CMK (cell line): Measurements from ENCODE around the gene PDPN.

Experiments
- DNase-seq: peaks from one replicate; pipeline ENCODE4 v3.0.0-alpha.2; 2010; ENCODE audit warnings: low read depth

Gene PDPN

DNA sequence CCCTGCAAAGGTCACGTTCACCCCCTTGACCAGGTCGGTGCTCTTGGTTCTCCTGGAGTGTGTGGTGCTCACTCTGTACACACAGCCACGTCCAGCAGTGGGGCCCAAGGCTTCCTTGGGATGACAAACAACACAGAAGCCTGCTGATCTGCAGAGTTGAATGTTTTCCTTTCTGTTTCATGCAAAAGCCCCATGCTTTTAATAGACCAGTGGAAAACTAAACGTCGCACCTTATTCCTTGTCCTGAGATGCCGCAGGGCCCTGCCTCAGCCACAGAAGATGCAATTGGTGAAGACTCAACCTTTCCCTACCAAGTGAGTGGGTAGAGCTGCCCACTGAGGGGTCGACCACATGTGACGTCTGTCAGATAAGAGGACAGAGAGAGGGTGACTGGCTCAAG lies 5.8 kb upstream of the PDPN start:
- no peak for DNase-seq

DNA sequence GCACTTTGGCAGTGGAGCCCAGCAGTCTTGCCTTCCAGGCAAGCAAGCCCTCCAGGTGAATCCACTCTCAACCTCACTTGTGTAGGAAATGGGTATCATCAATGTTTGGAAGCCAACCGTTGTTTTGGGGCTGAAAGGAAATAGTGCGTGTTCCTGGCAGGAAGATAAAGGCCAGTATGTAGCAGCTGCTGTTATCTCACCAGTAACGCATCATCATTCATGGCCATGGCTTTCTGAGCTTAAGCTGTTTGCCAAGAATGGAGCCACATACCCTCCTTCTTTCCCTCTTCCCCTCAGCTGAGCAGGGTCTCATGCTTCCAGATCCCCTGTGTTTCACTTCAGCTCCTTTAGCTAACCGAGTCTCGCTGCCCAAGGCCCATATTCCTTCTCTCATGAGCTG lies 2.2 kb upstream of the PDPN start:
- DNase-seq: no peak

DNA sequence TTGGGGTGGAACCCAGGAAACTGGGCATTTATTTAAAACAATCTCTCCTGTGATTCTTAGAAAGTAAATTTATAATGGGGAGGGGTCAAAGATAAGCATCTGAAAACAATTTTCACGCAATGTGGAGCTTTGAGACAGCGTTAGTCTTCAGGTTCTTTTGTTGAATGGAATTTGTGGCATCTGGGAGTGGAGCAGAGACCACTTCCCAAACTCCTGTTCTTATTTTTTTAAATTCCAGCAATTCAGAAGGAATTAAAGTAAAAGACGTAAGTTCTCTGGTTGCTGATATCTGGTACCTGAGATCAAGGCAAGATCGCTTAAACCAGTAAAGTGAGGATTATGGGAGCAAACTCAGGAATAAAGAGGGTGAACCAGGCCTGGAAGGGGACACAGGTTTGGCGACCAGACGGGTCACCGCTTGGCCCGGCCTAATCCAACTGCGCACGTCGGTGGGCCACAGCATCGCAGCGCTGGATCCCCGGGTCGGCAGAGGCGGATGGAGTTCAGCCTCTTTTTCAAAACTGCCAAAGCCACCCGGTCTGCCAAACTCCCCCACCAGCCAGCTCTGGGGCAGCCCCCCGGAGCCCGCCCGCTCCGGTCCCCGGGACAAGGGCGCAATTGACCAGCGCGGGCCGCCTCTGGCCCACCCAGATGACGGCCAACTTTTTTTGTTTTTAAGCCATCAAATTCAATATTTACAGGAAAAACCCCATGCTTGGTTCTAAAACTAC lies 754 bp upstream of the PDPN start:
- DNase-seq: no peak

DNA sequence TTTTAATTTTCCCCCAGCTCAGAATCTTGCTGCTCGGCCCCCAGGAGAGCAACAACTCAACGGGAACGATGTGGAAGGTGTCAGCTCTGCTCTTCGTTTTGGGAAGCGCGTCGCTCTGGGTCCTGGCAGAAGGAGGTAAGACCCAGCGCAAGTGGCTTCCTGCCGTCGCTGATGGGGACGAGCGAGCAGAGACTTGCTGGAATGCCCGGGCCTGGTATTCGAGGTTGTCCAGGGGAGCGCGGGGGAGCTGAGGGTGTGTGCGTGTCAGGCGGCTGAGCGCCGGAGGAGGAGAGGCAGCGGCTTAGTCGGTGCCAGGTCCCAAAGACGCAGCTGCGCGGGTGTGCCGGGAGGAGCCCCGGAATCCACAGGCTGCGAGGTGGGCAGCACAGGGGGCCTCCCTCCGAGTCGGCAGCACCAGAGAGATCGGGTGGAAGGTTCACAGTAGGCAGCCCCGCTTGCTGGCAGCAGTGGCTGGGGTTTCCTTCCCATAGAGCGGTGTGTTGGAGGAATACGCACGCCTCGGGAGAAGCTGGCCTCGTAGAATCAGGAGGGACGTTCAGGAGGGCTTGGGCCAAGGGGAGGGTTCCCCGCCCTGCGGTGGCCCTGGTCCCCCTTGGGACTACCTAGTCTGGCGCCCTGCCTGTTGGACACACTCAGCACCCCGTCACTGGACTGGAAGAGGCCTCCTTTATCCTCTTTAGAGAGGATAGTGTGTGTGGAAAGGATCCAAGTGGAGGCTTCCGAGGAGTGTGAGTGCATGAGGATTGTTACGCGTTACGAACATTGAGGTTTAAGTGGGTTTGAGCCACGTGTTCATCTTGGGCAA lies 547 bp downstream of the PDPN start:
- DNase-seq: no peak

DNA sequence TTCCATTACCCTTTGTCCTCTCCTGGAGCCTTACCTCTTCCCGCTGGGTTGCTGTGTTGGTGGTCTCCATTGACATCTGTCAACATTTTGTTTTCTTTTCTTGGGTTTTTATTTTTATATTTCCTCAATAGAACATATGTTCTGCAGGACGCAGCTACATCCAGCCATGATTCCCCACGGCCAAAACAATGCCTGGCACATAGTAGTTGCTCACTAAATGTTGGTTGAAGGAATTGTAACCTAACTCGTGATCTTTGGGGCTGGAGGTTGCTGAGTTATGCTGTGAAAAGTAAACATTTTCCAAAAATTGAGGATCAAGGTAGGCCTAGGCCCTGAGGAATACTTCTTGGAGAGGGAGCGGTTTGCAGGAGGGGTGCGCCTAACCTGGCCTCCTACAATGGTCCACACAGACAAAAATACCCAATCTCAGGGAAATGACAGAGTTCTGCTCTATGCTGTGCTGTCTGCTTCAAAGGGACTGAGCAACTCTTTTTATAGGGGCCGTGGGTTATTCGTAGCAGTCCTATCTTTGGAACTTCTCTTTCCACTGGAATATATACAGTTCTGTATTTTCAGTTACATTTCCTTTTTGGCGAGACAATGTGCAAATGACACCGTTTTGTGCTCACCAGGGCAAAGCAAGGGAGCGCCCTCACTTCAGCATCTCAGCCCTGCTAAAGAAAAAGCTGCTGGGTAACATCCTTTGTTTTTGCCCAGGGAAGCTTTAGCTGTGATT lies 1.4 kb downstream of the PDPN start:
- DNase-seq: no peak

DNA sequence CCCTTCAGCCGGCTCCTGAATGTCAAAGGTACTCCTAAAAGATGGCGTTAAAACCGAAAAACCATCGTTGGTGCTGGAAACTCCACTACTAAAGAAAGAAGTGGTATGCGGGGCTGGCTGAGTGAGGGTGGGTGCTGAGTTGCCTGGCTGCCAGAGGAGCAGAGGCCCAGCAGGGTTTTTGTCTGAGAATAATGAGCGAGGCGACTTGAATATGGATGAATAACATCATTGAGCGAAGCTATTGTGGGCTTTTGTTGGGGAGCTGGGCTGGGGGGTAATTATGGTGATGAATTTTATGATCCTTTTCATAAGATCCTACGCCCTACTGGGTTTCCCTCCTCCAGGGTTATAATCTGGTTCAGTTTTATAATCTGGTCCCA lies 2.0 kb downstream of the PDPN start:
- DNase-seq: no peak

DNA sequence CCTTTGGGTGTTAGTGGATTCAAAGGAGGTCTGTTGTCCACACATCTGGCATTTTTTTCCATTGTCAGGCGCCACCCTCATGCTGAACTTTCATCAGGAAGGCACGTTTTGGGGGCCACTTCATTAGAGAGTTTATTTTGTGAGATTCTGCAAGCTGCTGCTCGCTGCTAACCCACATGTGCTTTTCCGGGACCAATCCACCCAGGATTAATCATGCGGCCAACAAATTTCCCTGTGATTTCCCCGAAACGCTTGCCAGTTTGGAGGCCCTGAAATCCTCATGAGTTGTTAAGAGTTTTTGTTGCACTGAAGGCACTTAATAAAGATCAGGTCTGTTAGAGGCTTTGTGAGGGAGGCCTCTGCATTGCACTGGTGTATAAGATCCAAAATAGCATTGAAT lies 2.4 kb downstream of the PDPN start:
- DNase-seq: no peak

DNA sequence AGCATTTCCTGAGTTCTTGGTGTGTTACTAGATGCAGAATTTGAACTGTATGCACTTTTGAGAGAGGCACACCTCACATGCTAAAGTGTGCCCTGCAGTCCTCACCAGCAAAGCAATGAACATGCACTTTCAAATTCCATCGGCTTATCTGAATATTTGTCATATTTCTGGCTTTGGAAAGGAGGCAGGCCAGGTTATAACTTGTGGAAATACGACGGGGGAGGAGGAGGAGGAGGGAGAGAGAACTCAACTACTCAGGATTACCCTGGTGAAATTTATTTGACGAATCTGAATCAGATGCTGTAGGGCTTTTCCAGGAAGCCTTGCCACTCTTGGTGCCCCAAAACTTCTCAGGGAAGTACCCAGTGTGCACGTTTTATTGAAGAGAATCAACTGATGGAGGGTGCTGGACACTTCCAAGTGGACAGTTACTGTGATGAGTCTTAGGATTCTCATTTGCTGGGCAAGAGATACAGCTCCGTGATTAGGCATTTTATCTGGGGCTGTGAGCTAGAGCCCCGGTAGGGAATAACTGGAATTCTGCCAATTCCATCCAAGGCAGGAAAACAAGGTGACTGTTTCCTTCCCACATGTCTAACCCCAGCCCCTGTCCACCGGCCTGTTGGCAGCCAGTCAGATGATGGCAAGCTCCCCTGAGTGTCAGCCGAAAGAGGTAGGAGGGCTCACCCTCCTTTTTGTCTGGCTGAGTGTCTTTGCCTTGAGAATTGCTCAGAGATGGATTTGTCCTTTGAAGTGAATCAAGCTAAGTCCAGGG lies 3.8 kb downstream of the PDPN start:
- DNase-seq: no peak

DNA sequence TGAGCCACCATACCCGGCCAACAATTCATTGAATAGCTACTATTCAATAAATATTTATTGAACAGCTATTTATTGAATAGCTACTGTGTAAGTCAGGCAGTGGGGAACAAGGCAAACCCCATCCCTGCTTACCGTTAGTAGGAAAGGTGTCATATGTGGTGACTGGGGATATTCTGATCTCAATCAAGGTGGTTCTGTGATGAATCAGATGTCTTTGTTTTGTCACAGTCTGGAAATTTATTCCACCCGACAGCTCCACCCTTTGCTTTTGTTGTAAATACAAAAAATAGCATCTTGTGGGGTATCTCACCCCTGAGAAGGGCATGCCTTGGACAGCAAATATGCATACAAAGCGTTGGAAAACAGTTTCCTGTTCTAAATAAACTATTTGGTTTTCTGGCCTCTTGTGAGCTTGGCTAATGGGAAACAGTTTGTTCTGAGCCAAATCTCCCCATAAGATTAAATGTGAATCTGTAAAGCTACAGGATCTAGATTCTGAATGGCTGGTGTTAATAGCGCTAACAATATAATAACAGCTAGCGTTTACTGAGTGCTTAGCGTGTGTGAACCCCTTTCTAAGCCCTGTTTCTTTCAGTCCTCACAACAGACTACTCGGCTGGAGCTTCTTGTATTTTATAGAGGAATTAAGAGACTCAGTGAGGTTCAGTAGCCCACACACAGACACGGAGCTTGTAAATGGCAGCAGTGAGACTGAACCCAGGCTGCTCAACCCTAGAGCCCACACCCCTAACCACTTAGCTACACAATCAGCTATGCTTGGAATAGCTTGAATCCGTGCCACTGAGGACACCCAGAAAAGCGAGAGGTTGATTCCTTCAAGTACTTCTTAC lies 5.5 kb downstream of the PDPN start:
- no peak for DNase-seq

DNA sequence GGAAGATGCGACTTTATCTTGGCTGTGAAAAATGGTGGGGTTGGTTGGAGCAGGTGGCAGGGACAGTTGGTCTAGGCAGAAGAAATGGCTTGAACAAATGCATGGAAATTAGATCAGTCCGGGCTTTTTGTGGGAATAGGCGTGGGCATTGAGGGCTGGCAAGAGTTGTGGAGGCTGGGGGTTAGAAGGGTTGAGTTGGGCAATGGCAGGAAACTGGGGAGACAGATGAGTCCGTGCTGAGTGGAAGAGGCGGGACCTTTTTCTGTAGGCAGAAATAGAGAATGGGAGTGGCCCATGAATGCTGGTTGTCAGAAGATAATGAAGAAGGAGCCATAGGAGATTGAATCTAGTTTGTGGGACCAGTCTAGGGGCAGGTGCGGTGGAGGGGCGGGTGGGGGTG lies 6.9 kb downstream of the PDPN start:
- no peak for DNase-seq

DNA sequence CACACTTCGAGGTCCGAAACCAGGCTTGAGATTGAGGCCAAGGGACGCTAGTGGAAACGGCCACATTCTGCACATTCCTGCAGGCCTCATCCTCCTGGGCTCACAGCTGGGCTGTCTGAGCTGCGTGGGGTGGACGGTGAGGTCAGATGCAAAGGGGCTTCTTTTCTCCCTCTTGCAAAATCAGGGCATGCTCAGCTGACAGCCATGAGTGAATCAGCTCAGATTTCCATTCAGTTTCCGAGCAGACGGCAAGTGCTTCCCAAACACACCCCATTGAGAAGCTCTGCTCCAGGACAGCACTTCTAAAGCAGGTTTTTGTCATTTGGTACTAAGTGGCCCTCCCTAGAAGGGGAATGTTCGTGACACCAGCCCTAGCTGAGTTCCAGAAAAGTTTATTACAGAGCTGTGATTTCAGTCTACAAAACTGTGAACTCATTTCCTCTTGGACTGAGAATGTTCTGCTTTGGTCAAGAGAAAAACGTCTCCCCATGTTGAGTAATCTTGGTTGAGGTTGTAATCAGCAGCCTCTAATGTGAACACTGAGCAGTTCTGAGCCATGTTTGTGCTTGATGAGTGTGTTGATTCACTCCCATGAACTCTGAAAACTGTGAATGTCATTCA lies 10.0 kb downstream of the PDPN start:
- no peak for DNase-seq

DNA sequence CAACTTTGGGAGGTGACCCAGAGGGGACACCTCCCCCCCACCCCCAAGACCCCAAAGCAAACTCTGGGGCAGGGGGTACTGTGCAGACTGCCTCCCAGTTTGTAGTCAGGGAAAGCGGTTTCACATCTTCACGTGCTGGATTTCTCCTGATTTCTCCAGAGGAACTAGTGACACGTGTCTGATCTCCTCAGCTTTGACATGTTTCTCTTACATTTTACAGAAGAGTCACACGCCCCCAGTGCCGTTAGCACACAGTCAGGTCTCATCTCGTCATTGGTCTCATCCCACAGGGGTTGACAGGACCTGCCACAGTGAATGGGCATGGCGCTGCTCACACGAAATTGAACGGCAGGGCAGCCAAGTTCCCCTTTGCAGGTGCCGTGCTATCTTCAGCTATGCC lies 11.8 kb downstream of the PDPN start:
- DNase-seq: no peak

DNA sequence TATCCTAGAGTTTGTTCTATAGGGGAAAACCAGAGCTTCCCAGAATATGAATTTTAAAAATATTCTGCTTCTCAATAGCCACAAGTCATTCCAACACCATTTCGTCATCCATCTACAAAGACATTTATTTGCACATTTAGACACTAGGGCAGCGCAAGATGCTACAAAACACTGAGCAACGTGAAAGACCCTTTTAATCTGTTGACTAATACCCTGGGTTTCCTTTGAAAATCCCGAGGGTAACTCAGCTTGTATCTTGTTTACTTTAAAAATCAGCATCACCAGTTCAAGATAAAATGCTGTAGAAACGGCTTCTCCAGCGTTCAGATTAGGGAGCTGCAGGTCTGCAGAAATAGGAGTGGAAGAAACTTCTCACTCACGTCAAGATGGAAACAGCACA lies 13.5 kb downstream of the PDPN start:
- no peak for DNase-seq

DNA sequence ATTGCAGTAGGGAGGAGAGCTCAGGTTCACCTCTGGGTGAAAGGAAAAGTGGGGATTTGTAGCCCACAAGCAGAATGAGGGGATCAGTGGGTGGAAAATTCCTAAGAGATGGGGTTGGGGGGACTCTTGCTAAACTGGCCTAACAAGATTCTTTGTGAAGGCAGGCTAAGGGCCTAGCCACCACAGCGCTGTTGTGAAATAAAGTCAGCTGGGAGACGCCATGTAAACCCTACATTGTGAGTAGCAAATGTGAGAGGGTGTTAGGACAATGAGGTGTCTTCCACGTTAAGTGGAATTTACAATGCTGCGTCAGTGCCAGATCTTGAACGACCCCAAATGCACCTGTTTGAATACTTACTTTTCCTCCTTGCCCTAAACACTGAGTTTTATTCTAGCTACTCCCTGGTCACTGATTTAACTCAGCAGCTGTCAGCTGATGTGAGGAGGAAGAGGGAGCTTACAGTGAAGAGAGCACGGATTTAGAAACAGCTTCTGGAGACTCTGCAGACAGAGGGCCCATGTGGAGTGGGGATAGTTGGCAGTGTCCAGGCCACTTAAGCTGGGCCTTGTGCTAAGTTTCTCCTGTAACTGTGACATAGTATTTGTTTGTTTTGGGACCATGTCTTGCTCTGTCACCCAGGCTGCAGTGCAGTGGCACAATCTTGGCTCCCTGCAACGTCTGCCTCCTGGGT lies 17.3 kb downstream of the PDPN start:
- DNase-seq: no peak

DNA sequence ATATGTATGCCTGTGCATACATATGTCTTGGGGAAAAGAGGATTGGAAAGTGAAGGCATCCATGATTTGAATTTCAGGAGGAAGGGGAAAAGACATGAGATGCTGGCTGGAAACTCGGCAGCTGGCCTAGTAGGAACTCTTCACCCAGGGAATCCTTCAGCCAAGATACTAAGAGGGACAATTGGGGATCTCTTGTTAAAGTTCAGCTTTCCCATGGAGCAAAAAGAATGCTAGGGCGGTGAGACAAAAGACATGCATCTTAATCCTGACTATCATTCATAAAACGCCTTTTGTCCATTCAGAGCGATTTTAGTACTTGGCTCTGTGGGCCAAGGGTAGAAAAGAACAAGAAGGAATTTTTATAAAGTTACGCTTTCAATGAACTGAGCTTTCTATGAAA lies 20.5 kb downstream of the PDPN start:
- no peak for DNase-seq

DNA sequence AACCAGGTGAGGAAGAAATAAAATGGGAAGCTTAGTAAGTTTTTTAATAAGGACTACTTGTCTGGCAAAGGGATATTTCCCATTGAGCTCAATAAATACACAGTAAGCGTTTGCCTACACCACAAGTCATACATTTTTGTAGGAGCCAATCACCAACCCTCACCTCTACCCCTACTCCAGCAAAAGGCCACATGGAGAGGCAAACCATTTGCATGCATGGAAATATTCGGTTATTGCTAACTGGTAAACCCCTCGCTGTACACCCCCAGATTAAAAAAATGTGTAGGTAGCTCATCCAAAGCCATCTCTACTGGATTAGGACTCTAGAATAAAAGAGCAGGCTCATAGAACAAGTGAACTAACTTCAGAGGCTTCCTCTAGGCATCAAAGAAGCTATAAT lies 21.1 kb downstream of the PDPN start:
- no peak for DNase-seq

DNA sequence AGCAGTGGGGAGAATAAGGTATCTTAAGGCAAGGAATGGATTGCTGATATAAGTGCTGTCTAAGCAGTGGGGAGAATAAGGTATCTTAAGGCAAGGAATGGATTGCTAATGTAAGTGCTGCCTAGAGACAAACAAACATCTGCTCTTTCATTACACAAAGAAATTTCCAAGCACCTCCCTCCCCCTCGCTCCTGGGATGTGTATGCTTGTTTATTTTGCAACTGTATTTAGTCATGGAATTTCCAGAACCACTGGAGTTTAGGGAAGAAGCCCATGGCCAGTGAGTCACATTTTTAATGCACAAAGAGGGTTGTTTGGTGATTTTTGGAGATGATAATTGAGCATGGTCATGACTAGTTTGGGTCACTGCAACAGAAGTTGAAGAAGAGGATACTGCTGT lies 21.5 kb downstream of the PDPN start:
- no peak for DNase-seq

DNA sequence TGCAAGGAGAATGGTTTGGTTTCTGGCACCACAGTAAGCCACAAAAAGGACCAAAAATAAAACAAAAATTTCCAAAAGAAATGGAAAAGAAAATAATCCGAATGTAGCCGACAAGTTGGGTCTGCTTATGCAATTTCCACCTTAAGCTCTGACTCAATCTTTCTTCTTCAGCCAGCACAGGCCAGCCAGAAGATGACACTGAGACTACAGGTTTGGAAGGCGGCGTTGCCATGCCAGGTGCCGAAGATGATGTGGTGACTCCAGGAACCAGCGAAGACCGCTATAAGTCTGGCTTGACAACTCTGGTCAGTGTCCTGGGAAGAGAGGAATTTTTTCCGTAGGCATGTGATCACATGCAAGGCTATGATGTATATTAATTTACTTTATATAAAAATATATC lies 23.4 kb downstream of the PDPN start:
- DNase-seq: no peak

DNA sequence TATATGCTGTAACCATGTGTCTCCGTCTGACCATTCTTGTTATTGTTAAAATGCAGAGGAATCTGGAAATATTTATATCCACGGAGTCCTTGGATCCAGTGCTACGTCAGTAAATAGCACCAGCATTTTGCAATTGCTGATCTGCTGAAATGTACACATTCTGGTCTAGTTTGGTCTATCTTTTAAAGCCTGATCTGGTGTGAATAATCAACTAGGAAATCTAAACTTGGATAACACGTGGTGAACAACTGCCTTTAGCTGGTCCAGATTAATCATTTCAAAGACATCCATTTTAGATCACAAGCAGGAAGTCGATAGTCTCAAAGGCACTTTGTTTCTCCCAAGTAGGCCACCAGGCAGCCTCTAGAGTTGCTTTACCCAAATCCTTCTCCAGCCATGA lies 32.6 kb downstream of the PDPN start:
- DNase-seq: no peak

DNA sequence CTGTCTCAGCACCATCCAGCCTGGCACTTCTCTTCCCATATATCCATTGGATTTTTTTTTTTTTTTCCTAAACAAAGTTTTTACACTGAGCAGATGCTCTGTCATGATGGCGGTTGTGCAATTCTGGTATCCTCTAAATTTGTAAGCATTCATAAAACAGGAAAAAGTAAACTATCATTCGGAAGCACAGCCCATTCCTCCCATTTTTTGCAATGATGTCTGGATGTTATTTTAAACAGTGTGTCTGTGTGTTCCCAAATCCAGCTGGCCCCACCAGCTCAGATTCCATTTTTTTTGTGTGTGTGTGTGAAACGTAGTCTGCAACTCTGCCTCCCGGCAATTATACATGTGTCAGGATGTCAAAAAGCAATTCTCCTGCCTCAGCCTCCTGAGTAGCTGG lies 33.5 kb downstream of the PDPN start:
- DNase-seq: no peak
